CD1c-positive myeloid dendritic cell (primary cell): ENCODE data around the gene FASTKD1.
"Not testable (repeated sequence)": the region's sequence is repeated elsewhere in the genome, so short reads cannot be mapped to it uniquely, and the experiment has no call there.

Experiments used
- DNase-seq: peaks from one replicate; pipeline ENCODE4 v3.0.0-alpha.2; 2016; ENCODE audit errors: extremely low spot score

Gene FASTKD1

GRCh38 chr2:169573160-169573973 is at the start of gene FASTKD1:
TSS of gene FASTKD1 (minus strand) at chr2:169573865. CDS start at chr2:169572029, 1,836 bp downstream.
- DNase-seq: peak; percentile 95

GRCh38 chr2:169623235-169623634 is 49.6 kb upstream of the FASTKD1 start:
- DNase-seq: no peak

DNA sequence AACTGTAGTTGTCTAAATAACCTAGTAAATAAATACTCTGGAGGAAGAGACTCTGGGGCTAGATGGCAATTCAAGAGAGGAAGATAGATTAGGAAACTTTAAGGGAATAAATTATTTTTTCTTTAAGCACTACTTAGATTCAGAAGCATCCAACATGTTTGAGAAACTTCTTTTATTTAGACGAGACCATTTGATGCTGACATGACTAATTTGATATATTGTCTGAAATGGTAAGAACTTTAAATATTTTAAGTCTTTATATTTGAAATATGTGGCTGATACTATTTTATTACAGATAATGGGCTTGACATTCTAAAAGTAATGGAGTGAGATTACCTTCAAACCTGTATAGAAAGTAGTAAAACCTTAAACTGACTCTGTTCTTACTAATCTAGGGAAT is 46.8 kb upstream of the FASTKD1 start:
- no peak for DNase-seq

GRCh38 chr2:169619946-169620345 is 46.3 kb upstream of the FASTKD1 start:
- no peak for DNase-seq

DNA sequence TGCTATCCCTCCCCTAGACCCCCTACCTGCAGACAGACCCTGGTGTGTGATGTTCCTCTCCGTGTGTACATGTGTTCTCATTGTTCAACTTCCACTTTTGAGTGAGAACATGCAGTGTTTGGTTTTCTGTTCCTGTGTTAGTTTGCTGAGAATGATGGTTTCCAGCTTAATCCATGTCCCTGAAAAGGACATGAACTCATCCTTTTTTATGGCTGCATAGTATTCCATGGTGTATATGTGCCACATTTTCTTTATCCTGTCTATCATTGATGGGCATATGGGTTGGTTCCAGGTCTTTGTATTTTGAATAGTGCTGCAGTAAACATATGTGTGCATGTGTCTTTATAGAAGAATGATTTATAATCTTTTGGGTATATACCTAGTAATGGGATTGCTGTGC is 42.3 kb upstream of the FASTKD1 start:
- not testable (repeated sequence) for DNase-seq

- DNase-seq: no peak
Observed at GRCh38 chr2:169613876-169614275, 40.2 kb upstream of the FASTKD1 start.

DNA sequence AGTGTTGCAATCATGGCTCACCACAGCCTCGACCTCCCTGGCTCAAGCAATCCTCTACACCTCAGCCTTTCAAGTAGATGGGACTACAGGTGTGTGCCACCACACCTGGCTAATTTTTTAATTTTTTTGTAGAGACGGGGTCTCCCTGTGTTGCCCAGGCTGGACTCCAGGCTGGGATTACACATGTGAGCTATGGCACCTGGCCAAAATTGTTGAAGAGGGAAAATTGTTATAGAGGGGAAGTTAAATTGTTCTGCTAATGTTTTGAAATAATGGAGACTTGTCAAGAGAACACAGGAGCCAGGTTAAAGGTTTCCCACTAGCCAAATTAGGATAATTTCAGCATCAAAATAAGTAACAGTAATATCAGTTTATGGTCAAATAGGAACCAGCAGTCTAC is 35.6 kb upstream of the FASTKD1 start:
- DNase-seq: no peak

GRCh38 chr2:169599568-169599967 is 25.9 kb upstream of the FASTKD1 start:
- no peak for DNase-seq

GRCh38 chr2:169598982-169599381 is 25.3 kb upstream of the FASTKD1 start:
- DNase-seq: no peak

DNA sequence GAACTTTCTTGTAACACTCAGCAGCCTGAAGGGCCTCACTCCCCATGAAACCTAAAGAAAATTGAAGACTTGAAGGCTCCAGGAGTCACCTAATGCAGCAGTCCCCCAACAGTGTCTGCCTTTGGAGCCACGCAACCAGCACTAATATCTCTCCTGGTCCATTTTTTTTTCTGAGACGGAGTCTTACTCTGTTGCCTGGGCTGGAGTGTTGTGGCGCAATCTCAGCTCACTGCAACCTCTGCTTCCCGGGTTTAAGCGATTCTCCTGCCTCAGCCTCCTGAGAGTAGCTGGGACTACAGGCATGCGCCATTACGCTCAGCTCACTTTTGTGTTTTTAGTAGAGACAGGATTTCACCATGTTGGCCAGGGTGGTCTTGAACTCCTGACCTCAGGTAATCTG is 22.9 kb upstream of the FASTKD1 start:
- not testable (repeated sequence) for DNase-seq

DNA sequence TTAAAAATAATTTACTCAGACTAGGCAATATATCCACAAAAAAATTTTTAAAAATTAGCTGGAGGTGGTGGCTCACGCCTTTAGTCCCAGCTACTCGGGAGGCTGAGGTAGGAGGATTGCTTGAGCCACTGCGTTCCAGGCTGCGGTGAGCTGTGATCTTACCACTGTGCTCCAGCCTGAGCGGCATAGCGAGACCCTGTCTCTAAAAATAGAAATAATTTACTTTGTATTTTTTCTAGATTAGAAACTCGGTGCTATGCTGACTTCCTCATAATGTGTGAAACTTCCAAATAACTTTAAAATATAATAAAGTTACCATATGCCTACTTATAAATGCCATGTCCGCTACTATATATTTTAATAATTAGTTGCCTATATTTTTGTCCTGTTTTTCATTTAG is 17.1 kb upstream of the FASTKD1 start:
- DNase-seq: no peak

DNA sequence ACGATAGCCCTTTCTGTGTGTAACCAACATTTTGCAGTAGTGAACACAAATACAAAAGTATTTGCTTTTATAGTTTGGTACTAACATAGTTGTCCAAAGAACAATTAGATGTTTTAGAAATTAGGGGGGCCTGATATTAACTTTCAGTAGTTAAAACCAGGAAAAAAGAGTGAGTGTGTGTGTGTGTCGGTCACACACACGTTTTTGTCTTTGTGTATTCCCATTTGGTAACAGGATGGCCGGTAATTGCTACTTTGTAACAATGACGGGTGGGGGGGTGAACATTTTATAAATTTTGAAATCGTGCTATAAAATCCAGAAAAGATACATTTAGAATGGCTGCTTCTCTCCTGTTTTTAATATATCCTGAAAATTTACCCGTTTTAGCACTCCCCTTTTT is 12.0 kb upstream of the FASTKD1 start:
- no peak for DNase-seq

DNA sequence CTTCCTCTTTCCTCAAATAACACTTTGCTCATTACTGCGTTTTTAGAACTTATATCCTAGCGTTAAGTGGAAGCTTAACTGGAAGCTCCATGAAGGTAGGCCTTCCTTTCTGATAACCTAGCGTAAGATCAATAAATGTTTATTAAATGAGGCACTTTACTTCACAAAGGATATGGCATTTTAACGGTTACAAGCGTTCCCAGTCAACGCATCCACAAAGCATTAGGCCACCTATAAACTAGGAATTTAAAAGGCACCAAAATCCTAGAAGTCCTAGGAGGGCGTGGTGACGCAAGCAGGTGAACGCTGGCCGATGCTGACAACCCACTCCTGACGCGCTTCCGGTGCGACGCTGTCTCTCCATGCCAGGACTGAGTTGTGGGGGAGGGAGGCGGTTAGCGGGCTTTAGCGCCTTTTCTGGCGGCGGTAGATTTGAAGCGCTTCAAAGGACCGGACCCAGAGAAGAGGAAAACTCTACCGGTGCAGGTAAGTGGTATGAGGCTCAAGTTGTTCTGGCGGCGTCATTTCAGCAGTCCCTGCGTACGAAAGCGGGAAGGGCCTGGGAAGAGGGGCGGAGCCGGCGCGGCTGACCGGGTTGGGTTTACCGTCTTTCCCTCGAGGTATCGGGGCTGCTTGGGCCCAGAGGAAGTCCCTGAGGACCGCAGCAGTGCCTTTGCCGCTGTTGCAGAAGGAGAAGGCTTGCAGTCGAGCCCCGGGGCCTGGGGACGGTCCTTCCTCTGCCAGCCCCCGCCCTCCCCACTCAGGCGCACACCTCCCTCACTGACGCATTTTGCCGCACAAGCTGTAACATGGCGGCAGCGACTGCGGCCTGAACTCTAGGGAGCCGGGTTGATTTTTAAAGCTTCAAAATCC is 10.6 kb upstream of the FASTKD1 start, which contains the start of gene PPIG:
Gene PPIG, plus strand, starts transcription at position 347 of the 873 bp plus-strand sequence. CDS start 19,691 bp downstream, outside the sequence.
- peak; percentile 94 for DNase-seq

GRCh38 chr2:169583518-169583917 is 9.9 kb upstream of the FASTKD1 start:
- DNase-seq: no peak

DNA sequence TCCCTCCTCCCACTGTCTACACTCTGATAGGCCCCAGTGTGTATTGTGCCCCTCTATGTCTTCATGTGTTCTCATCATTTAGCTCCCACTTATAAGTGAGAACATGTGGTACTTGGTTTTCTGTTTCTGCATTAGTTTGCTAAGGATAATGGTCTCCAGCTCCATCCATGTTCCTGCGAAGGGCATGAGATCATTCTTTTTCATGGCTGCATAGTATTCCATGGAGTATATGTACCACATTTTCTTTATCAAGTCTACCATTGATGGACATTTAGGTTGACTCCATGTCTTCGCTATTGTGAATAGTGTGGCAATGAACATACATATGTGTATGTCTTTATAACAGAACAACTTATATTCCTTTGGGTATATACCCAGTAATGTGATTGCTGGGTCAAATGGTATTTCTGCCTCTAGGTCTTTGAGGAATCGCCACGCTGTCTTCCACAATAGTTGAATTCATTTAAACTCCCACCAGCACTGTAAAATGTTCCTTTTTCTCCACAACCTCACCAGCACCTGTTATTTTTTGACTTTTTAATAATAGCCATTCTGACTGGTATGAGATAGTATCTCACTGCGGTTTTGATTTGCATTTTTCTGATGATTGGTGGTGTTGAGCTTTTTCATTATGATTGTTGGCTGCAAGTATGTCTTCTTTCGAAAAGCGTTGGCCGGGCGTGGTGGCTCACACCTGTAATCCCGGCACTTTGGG is 9.0 kb upstream of the FASTKD1 start:
- DNase-seq: not testable (repeated sequence)

DNA sequence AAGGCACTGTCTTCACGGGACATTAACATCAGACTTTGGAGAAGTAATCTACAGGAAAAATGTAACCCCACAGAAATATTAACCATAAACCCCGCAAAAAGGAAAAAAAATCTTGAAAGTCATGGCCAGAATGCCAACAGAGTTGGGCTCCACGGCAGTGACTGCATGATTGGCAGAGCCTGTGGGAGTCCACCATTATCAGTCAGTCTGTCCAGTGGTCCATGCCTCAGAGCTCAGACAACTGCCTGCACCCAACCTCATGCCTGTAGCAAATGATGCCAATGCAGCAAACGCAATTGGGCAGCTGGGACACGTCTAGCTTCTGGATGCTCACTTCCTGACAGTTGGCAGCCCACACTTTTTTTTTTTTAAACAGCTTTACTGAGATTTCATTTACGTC is 5.4 kb upstream of the FASTKD1 start:
- no peak for DNase-seq

- DNase-seq: not testable (repeated sequence)
Observed at GRCh38 chr2:169575264-169575663, 1.6 kb upstream of the FASTKD1 start.

GRCh38 chr2:169574539-169574938 is 874 bp upstream of the FASTKD1 start:
- DNase-seq: not testable (repeated sequence)

DNA sequence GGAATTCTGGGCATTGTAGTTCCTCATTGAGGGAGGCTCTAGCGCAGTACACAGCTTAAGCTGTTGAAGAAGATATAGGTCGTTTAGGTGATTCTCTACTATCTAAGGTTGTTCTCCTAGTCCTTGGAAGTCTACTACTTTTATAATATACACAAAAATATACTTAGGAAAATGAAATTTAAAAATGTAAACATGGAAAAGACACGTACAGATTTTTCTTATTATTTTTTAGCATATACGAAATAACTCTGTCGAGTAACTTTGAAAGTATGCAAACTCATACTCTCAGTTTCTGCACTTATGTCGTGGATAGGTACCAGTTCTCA is 272 bp upstream of the FASTKD1 start:
- no peak for DNase-seq

GRCh38 chr2:169572821-169573159 is 875 bp downstream of the FASTKD1 start:
- no peak for DNase-seq

GRCh38 chr2:169572189-169572588 is 1.5 kb downstream of the FASTKD1 start:
- no peak for DNase-seq

- no peak for DNase-seq
Observed at GRCh38 chr2:169571571-169571970, 2.1 kb downstream of the FASTKD1 start.
